Adrenal gland (tissue), 5 donors: Measurements from ENCODE around the gene DOK7.

Source experiments
- CTCF ChIP-seq, 6 experiments: fragments of 450-650 bp in 4 of 6; fragments of 200-600 bp in 2 of 6; sonication (generic) in 1 of 6; IDR thresholded peaks; 1 replicate in 5 of 6; 2 replicates in 1 of 6; pipeline versions ENCODE4 v1.5.1 to v1.8.0; 2016 to 2021; ENCODE audit warnings: antibody characterized with exemption in 6 of 6, mild to moderate bottlenecking in 2 of 6, moderate library complexity in 1 of 6
- POLR2A ChIP-seq, 2 donors: fragments of 450-650 bp; IDR thresholded peaks; one replicate each; pipeline ENCODE4 v1.6.1; 2017; ENCODE audit warnings: antibody characterized with exemption in 2 of 2, mild to moderate bottlenecking in 2 of 2, moderate library complexity in 1 of 2
- donor health status: DM: no; HTN: no; CAD: no.

- no peak for TF ChIP-seq CTCF (IDR thresholded peaks at IDR 0.05)
- no peak for TF ChIP-seq POLR2A (IDR thresholded peaks at IDR 0.05)
These were observed 15.6 kb downstream of the DOK7 start for GRCh38 chr4:3478446-3479357.
